NB4 (cell line): ENCODE data around the gene GNPNAT1.

Source experiments
- CTCF ChIP-seq: IDR thresholded peaks from one replicate; pipeline ENCODE4 v1.5.1; 2012; ENCODE audit warnings: low read depth, low read length
- MYC ChIP-seq: IDR thresholded peaks from 2 replicates; pipeline ENCODE4 v1.6.1; 2011; ENCODE audit warnings: low read depth, low read length
- POLR2A ChIP-seq: IDR thresholded peaks from 2 replicates; pipeline ENCODE4 v1.6.1; 2011; ENCODE audit warnings: mild to moderate bottlenecking; ENCODE audit not compliant: insufficient read length; ENCODE audit errors: extremely low read depth
- TF ChIP-seq, protein P1 (sequence below): IDR thresholded peaks from 2 replicates; pipeline ENCODE4 v1.6.1; 2011; ENCODE audit warnings: low read depth, low read length

DNA sequence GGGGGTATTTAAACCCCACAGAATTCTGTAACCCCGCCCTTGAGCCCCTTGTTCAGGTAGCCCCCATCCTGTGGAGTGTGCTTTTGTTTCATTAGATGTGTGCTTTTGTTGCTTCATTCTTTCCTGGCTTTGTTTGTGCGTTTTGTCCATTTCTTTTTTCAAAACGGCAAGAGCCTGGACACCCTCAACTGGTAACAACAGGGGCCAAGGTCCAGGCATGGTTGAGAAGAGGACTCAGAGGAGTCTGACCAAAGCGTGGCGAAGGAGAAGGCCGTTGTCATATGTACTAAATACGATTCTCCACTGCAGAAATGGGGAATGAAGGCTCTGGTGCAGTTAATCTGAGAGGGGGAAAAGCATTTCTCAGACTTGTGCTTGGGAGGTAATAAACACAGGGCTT is 46.0 kb upstream of the GNPNAT1 start:
- TF ChIP-seq CTCF, result no peak
- no peak for TF ChIP-seq POLR2A
- no peak for TF ChIP-seq MYC
- TF ChIP-seq, protein P1, sequence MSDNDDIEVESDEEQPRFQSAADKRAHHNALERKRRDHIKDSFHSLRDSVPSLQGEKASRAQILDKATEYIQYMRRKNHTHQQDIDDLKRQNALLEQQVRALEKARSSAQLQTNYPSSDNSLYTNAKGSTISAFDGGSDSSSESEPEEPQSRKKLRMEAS, result no peak
